ENCODE data around the gene GDF11. TPM values are rescaled to one million over a fixed set of nuclear protein-coding genes. Genes with fewer than 3 reads are reported as not detected.

Gene GDF11
- polyA plus RNA-seq, 2 of the 4 experiments (the other 2 are of a cell fraction) = 1.2 to 3.6 TPM

GRCh38 chr12:55738123-55739024 lies 4.5 kb upstream of the GDF11 start (continued):
- TF ChIP-seq HOXB5 (CRISPR knock-in tag; IDR thresholded peaks at IDR 0.05) (no peak), RFX5 (IDR thresholded peaks at IDR 0.05) (peak; percentile 70; the same call in 1 of the 2 replicates), JUN (IDR thresholded peaks at IDR 0.05) (no peak), RARB (CRISPR knock-in tag; IDR thresholded peaks at IDR 0.05) (no peak)

GRCh38 chr12:55739025-55739378 lies 3.9 kb upstream of the GDF11 start:
- WGBS (ENCODE audit: missing lambda C conversion rate) = 72% methylated on average over 2 of the region's 2 CpGs
- Histone ChIP-seq H3K4me2 (peak overlapping the region; percentile 88), H3K4me1 (peaks cover 12% of the 10 kb centered on the region; the same call in 2 of the 3 replicates), H3K9me3 (no peaks in the 10 kb centered on the region), H3K27ac (no peak overlapping the region), H3K4me3 (peak overlapping the region; percentile 45; the same call in 1 of the 3 replicates)
- FAIRE-seq (no peak), DNase-seq (ENCODE audit: low read depth in 1 of 2, low spot score in 1 of 2) (no peak), ATAC-seq (no peak)
- TF ChIP-seq ZFP36 (IDR thresholded peaks at IDR 0.05; ENCODE audit: borderline replicate concordance, partially characterized antibody) (no peak), HEYL (CRISPR knock-in tag; IDR thresholded peaks at IDR 0.05) (no peak), BHLHE40 (IDR thresholded peaks at IDR 0.05; ENCODE audit: low read depth, low read length) (no peak), POLR2A (IDR thresholded peaks at IDR 0.05; ENCODE audit: low read length) (no peak), MAFK (IDR thresholded peaks at IDR 0.05; ENCODE audit: partially characterized antibody) (no peak), ZNF302 (CRISPR knock-in tag; IDR thresholded peaks at IDR 0.05) (no peak), ELK1 (IDR thresholded peaks at IDR 0.05; ENCODE audit: low read depth, low read length) (no peak), KDM1A (IDR thresholded peaks at IDR 0.05; ENCODE audit: low read depth) (no peak), RARB (CRISPR knock-in tag; IDR thresholded peaks at IDR 0.05) (no peak), HDAC2 (IDR thresholded peaks at IDR 0.05) (no peak), TP53 (CRISPR knock-in tag; IDR thresholded peaks at IDR 0.05) (no peak), NPAS2 (CRISPR knock-in tag; IDR thresholded peaks at IDR 0.05; ENCODE audit: borderline replicate concordance) (no peak), CHD2 (IDR thresholded peaks at IDR 0.05; ENCODE audit: low read length, partially characterized antibody) (no peak), RNF2 (IDR thresholded peaks at IDR 0.05; ENCODE audit: borderline replicate concordance, low read depth) (no peak), HES2 (IDR thresholded peaks at IDR 0.05) (no peak), CEBPB (IDR thresholded peaks at IDR 0.05) (no peak), EHF (CRISPR knock-in tag; IDR thresholded peaks at IDR 0.05) (no peak), SMC3 (IDR thresholded peaks at IDR 0.05) (no peak), CBX2 (IDR thresholded peaks at IDR 0.05; ENCODE audit: borderline replicate concordance, low read depth) (no peak), CTCF (IDR thresholded peaks at IDR 0.05) (no peak; the same call in 2 of the 3 replicates)
- ChIA-PET POLR2A (interaction anchor here (1.7 to 2.2 kb wide), 3 partner anchors 9 to 79 kb away, joined by 7 to 18 read pairs (median 10); partner anchors contain the start of genes CD63, ORMDL2 and SARNP), CTCF (interaction anchor here (0.6 to 11.7 kb wide), 64 partner anchors 10 to 752 kb away, joined by 3 to 139 read pairs (median 6); partner anchors contain the start of genes BLOC1S1, CD63, DGKA and DNAJC14)
